ENCODE data around the gene YY1. TPM values are rescaled to one million over a fixed set of nuclear protein-coding genes. Genes with fewer than 3 reads are reported as not detected.

Gene YY1
- total and polyA plus RNA-seq, 9 of the 15 experiments (the other 6 are each of a cell fraction or from before 2014, with no cell fraction given), result 20.8 to 74.2 (median 46.7) TPM

GRCh38 chr14:100214770-100215083, 24.2 kb upstream of the YY1 start (continued):
- no peak for TF ChIP-seq RREB1 (CRISPR knock-in tag; IDR thresholded peaks at IDR 0.05)
- TF ChIP-seq HDAC2 (IDR thresholded peaks at IDR 0.05), result no peak; the same call in 1 of the 2 replicates
- no peak for TF ChIP-seq RNF219 (CRISPR knock-in tag; IDR thresholded peaks at IDR 0.05)
- TF ChIP-seq SAFB (IDR thresholded peaks at IDR 0.05; ENCODE audit: borderline replicate concordance, low read depth, low read length), result no peak
- no peak for TF ChIP-seq MBD1 (CRISPR knock-in tag; IDR thresholded peaks at IDR 0.05)
- TF ChIP-seq CCAR2 (IDR thresholded peaks at IDR 0.05; ENCODE audit: low read depth, low read length), result no peak
- no peak for TF ChIP-seq ZNF785 (CRISPR knock-in tag; IDR thresholded peaks at IDR 0.05)
- no peak for TF ChIP-seq E2F6 (IDR thresholded peaks at IDR 0.05; ENCODE audit: borderline replicate concordance in 1 of 2, extremely low read depth in 1 of 2, insufficient read depth in 1 of 2, insufficient read length in 1 of 2, low read depth in 1 of 2, low read length in 1 of 2, poor library complexity in 1 of 2, severe bottlenecking in 1 of 2)
- TF ChIP-seq ZBTB17 (CRISPR knock-in tag; IDR thresholded peaks at IDR 0.05), result no peak
- no peak for TF ChIP-seq ZNF766 (CRISPR knock-in tag; conservative IDR thresholded peaks at IDR 0.05)
- TF ChIP-seq UBTF (IDR thresholded peaks at IDR 0.05; ENCODE audit: borderline replicate concordance in 1 of 2, low read depth in 2 of 2, low read length in 2 of 2), result no peak
- peak; percentile 35 for TF ChIP-seq DPF2 (IDR thresholded peaks at IDR 0.05)
- no peak for TF ChIP-seq DDX20 (tag; IDR thresholded peaks at IDR 0.05; ENCODE audit: low read depth)
- no peak for TF ChIP-seq NR2F6 (CRISPR knock-in tag; IDR thresholded peaks at IDR 0.05)
- TF ChIP-seq RNF2 (IDR thresholded peaks at IDR 0.05), result 0 out of 2 replicates have a peak, but pooled peaks have one; percentile 39
